Stimulated activated CD8-positive, alpha-beta memory T cell treated with anti-CD3 and anti-CD28 coated beads, Interleukin-4, amount 100 ng/mL, for 48 hours (primary cell): ENCODE measurements around the gene ORM1.
"Not testable (repeated sequence)": the region's sequence is repeated elsewhere in the genome, so short reads cannot be mapped to it uniquely, and the experiment has no call there.

Experiments
- DNase-seq: peaks from one replicate; pipeline ENCODE4 v3.0.0-alpha.2; 2020

Gene ORM1

DNA sequence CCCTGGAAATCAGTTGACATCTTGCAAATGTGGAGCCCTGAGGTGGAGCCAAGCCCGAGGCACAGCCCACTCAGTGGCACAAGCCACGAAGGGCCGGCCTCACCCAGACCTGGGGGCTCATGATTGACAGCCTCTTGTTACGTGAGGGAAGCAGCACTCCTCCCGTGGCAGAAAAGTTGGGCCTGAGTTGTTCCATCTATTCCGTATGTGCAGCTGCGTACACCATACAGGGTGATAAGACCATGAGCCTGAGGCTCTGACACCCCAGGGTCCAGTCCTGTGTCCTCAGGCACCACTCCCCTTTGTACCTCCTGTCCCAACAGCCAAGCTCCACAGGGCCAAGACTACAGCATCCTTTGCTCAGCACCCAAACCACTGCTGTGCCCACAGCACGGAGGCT, 4.9 kb downstream of the ORM1 start:
- DNase-seq = no peak

DNA sequence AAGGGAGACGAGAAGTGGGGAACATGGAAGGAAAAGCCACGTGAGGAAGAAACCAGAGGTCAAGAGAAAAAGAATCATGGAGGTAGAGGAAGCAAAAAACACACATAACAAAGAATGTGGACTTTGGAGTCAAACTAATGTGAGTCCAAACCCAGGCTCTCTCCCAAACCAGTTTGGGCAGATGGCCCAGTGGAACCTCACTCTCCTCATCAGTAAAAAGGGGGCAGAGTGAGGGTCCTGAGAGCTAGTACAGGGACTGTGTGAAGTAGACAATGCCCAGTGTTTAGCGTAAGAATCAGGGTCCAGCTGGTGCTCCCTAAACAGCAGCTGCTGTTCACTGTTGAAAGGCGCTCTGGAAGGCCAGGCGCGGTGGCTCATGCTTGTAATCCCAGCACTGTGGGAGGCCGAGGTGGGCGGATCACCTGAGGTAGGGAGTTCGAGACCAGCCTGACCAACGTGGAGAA, 5.5 kb downstream of the ORM1 start:
- not testable (repeated sequence) for DNase-seq

DNA sequence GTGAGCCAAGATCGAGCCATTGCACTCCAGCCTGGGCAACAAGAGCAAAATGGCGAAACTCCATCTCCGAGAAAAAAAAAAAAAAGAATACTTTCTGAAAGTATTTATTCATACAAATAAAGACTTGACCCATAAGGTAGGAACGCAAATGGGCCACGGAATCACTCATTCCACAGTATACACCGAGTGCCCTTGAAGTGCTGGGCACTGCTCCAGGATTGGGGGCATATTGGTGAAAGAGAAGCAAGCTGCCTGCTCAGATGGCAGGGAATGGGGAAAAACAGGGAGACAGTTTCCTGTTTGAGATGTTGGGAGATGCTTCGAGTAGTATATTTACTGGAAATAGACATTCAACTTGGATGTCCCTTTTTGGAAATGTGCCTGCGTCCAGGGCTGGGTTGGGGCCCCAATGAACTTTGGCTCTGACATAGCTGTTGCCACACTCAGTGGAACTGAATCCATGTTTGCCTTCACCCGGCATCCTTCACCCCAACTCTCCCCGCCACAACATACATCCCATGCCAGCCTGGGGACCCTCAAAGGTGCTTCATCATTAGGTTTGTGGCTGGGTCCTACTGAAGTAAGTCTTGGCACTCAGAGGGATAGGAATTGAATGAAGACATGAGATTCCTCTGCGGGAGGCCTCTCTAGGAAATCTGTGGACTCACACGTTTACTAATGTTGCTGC, 6.2 kb downstream of the ORM1 start:
- not testable (repeated sequence) for DNase-seq

DNA sequence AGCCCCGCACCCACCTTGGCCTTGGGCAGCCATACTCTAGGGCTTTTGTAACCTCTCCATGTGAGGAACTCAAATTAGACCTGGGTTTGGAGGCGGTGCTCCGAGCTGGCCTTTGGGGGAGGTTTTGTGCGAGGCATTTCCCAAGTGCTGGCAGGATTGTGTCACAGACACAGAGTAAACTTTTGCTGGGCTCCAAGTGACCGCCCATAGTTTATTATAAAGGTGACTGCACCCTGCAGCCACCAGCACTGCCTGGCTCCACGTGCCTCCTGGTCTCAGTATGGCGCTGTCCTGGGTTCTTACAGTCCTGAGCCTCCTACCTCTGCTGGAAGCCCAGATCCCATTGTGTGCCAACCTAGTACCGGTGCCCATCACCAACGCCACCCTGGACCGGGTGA, 6.7 kb downstream of the ORM1 start, which contains the start of gene ORM2:
ORM2 (plus strand) TSS at position 245 of the 398 bp plus-strand sequence; CDS start at position 281, 36 bp downstream.
- DNase-seq = not testable (repeated sequence)

DNA sequence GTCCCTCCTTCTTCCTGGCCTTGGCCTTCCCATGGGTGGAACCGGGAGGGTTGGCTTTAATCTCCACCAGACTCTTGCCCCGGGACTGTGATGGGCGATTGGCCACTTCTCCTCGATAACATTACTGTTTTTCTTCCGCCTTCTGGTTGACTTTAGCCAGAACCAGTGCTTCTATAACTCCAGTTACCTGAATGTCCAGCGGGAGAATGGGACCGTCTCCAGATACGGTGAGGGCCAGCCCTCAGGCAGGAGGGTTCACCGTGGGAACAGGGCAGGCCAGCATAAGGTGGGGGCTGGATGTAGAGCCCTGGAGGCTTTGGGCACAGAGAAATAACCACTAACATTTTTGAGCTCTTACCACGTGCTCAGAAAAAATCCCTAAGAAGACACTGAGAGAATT, 7.7 kb downstream of the ORM1 start:
- no peak for DNase-seq

DNA sequence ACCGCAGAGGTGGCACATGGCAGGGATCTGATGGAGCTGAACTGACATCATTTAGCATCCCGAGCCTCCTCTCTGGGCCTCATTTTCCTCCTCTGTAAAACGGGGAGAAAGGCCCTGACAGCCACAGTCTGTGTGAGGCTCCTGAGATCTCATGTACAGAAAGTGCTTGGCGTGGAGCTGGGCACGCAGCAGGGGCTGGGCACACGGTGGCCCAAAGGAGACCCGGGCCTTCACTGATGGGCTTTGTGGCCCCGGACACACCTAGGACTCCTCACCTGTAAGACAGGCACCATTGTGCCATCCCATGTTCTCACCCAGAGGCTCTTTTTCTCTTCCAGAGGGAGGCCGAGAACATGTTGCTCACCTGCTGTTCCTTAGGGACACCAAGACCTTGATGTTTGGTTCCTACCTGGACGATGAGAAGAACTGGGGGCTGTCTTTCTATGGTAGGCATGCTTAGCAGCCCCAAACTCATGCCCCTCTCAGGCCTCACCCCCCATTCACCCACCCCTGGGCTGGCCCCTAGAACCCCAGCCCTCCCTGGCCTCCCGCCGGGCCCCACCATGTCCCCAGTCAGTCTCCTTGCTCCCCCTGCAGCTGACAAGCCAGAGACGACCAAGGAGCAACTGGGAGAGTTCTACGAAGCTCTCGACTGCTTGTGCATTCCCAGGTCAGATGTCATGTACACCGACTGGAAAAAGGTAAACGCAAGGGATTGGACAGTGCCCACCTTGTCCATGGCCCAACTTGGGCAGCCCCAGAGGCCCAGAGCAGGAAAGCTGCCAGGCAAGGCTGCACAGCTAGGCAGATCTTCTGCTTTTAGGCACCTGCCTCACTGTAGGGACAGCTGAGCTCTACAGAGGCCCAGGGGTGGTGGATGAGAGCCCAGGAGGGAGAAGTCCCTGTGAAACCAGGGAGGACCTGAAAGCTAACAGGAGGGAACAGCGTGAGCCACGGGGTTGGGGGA, 8.6 kb downstream of the ORM1 start:
- DNase-seq = not testable (repeated sequence)

DNA sequence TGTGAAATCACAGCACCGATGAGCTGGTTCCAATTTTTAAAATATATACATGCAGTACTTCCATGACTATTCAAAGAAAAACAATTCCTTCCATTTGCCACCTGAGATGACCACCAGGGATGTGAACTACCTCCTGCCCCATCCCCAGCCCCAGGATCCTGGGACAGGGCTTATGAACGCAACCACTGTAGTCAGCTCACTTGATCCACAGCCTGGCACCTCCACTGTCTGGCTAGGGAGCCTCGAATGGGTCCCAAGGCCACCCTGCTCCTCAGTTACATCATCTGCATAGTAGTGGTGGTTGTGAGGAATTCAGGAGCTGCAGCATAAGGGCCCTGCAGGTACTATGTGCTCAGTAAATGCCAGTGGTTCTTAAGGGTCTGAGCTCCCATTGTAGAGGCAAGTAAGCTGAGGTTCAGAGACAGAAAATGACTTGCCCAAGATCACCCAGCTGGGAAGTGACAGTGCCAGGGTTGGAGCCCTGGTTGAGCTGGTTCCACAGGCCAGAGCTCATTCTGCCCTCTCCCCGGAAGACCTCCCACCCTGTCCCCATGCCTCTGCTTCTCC, 9.7 kb downstream of the ORM1 start:
- DNase-seq = not testable (repeated sequence)

DNA sequence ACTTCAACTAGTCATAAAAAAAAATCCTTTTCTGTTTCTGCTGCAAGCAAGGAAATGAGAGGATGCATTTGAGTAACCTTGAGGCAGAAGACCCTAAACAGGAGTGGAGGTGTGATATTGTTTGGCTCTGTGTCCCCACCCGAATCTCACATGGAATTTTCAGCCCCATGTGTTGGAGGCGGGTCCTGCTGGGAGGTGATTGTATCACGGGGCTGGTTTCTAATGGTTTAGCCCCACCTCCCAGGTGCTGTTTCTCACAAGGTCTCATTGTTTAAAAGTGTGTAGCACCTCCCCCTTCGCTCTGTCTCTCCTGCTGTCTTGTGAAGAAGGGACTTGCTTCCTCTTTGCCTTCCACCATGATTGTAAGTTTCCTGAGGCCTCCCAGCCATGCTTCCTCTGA, 10.8 kb downstream of the ORM1 start:
- not testable (repeated sequence) for DNase-seq

DNA sequence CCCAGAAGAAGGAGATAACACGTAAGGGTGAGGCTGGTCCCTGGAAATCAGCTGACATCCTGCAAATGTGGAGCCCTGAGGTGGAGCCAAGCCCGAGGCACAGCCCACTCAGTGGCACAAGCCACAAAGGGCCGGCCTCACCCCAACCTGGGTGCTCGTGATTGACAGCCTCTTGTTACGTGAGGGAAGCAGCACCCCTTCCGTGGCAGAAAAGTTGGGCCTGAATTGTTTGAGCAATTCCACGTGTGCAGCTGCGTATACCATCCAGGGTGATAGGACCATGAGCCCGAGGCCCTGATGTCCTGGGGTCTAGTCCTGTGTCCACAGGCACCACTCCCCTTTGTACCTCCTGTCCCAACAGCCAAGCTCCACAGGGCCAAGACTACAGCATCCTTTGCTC, 11.6 kb downstream of the ORM1 start:
- DNase-seq = no peak

DNA sequence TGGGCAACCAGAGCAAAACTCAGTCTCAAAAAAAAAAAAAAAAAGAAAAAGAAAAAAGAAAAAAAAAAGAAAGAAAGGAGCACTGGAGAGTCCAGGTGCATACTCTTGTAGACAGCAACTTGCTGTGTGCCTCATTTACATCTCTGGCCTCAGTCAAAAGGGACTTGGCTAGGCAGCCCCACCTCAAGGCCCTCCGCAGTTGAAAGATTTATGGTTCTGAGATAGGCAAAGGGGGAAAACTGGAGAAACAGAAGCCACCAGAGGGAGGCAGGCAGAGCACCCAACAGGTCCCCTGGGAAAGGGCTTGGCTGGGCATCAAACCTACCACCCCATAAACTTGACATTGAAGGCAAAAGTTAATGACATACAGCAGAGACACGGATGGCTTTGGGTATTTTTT, 12.8 kb downstream of the ORM1 start:
- DNase-seq = no peak

DNA sequence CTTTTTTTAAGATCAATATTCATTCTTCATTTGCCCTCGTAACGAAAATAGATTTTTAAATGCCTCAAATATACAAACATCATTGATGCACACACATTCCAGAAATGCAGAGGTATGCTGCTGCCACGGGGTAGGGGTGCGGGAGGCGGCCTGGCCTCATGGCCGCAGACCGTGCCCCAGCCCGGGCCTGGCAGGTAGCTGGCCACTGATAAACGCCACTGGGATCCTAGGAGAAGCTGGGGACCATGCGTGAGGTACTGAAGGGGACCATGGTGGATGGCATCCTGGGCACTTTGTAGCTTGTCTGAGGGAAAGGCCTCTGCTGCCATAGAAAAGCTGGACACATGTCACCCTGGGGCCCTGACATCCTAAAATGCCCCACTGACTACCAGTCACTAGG, 13.3 kb downstream of the ORM1 start:
- DNase-seq = no peak

DNA sequence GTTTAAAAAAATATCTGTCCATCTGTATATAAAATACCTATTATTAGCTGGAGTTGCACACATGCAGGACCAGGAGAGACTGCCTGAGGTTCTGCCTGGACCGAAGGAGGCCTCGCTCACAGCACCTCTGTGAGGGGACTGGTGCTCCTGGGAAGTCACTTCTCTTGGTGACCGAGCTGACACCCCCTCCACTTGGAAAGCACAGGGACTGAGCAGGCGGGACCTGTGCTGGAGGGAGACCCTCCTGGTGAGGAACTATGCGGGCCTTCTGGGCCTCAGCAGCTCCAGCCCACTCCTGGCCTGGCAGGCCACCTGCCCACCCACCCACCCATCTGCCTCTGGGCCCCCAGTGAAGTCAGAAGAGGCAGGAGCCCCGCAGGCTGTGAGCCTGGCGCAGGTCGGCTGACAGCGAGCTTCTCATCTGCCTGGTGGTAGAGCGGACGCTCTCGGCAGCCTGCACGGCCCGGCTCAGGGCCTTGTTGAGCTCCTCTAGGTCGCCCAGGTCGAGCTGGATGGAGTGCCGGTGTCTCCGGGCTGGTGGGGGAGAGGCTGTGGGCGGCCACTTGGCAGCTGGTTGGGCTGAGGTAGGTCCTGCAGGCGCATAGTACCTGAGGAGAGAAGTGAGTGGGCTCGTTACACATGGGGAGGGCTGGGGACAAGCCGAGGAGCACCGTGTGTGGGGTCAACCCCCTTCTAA, 13.9 kb downstream of the ORM1 start:
- no peak for DNase-seq

DNA sequence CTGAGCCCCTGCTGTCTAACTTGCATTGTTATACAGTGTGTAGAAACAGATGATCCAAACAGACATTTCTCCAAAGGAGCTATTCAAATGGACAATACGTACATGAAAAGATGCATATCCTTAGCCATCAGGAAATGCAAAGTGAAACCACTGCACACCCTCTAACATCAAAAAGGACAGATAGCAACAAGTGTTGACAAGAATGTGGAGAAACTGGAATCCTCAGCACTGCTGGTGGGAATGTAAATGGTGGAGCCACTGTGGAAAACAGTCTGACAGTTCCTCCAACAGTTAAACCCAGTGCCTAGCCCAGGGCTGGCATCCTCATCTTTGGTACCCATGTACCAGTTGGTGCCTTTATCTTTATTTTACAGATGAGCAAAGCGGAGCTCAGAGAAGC, 15.3 kb downstream of the ORM1 start:
- DNase-seq = no peak

DNA sequence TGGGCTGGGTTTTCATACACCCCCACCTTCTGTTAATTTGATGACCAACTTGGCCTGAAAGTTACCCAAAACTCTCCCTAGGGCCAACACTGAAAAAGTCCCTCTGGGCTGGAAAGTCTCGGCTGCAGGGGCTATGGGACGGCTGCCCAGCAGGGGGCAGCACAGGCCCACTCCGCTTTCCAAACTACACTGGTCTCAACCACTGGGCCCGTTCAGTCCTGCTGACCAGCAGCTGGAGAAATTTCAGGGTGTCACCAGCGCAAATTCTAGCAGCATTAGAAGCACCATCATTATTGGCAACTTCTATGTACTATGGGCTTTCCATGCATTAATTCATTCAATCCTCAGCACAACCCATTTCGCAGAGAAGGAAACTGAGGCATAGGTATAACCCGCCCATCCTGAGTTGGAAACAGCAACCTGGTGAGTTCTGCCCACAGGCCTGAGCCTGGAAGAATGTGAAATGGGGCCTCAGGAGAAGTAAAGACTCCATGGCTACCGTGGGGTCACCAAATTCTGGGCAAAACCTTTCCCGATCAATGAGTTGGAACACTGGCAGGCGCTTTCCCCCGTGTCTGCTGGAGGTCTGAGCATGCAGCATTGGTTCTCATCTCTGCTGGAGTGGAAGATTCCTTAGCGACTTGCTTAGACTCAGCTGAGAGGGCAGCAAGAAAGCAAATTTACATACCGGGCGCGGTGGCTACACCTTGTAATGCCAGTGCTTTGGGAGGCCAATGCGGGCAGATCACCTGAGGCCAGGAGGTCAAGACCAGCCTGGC, 16.4 kb downstream of the ORM1 start:
- peak; percentile 77 for DNase-seq

DNA sequence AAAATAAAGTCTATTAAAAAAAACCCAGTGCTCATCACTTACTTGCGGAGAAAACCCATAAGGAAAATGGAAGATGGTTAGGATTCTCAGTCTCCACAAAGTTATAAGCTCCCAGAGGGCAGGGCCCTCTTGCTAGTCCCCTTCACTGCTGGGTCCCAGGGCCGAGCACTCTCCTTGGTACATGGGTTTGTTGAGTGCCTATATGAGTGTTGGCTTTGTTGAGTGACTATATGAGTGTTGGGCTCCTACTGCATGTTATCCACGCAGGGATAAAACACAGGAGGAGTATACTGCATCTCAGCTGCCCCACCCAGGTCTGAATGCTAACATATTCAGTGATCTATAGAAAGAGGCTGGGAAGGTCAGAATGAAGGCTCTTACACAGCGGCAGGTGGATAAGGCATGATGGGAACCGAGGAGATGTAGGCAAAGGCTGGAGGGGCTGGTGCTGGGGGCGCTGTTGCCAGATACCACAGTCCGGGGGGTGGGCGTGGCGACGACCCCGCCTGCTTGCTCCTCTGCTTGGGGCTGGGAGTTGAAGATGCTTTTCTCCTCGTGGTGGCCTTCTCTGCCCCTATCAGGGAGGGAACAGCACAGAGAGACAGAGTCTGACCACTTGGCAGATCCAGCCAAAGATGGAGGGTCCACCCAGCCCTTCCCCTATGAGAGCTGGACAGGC, 18.4 kb downstream of the ORM1 start:
- DNase-seq = no peak

DNA sequence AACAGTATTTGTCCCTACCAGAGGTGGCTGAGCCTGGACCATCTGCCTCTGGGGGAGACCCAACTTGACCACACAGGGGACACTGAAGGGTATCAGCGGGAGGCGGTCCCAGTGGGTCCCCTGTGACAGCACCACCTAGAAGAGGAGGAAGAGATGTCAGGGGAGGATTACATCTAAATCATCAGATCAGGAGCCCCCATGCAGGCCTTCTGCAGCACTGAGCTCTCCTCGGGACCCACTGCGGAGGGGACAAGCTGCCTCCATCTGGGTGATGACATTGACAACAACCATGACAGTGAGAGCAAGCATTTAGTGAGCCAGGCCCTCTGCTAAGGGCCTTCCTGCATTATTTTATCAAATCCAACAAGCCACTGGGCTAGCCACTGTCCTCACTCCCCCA, 19.1 kb downstream of the ORM1 start:
- no peak for DNase-seq

DNA sequence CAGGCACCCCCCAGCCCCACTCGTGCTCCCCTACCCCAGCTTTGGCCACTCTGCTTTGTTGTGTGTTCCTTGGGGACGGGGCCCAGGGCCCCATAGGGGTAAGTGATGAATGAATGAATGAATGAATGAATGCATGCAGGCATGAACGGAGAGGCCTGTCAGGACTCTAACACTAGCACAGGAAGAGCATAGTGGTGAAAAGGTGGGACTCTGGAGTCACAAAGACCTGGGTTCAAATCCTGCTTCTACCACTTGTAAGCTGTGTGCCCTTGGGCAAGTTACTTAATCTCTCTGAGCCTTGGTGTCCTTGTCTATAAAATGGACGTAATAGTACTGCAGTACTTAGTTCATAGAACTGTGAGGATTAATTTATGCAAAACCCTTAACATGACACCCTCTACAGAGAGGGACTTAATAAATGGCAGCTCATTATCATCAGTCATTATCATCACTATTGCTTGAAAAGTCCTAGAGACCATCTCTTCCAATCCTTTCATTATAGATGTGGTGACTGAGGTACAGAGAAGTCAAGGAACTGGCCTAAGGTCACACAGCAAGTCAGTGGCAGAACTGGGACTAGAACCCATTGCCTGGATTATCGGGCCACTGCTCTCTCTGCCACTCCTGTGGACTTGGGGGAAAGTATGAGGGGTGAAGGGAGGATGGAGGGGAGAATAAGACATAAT, 20.0 kb downstream of the ORM1 start:
- no peak for DNase-seq

DNA sequence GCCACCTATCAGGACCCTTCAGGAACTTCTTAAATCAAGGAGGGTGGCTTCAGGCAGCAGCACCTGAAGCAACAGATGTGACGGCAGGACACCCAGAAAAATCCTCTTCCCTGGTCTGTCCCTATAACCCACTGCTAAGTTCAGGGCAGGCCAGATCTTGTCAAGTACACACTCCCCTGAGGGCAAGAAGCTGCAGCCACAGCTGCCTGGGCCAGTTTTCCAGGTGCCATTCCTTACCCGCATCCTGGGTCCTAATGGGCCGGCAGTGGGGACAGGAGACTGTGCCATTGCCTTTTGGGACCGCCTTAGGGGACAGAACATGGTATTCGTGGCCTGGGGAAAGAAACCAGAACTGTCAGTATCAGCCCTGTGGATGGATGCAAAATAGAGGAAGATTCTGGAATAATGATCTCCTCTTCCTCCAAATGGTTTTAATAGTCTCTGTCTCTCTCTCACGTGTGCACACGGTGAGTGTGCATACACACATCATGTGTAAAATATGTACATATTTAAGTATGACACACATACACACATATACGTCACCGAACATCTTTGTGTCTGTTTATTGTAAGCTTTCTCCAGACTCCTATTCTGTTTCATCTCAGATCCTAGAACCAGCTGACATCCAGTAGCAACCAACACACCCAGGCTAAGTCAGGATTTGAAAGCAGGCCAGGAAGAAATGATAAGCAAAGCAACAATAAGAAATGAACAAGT, 20.7 kb downstream of the ORM1 start:
- DNase-seq = no peak

DNA sequence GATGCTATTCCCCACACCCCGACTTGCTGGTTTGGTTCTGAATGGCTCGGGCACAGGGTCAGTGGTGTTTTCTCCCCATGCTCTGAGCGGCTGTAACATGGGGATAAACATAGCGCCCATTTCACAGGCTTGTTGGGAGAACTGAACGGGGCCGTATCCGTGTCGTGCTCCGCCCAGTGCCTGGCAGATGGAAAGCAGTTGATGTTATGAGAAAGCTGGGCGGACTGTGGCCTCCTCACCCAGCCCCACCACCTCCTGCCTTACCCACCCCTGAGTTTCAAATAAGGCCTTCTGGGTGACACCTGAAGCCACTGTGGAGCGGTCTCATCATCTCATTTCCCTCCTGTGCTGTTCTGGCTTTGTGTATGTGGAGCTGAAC, 21.3 kb downstream of the ORM1 start:
- no peak for DNase-seq

DNA sequence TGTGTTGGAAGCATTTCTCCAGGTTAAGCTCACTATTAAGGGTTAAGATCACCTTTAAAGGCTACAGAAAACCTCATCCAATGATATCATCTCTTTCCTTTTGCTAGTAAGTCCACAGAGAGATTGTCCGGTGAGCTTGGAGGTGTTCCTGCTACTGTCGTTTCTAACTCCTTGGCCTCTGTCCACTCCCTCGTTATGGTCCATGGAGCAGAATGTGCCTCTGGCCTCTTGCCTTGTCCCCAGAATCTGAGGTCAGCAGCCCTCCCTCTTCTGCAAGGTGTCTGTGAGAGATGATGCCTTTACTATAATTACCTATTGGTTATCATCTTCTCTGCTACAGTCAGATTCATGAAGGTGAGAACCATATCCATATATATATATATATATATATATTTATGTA, 21.8 kb downstream of the ORM1 start:
- no peak for DNase-seq
